ENCODE data around the gene CARMIL3.

CARMIL3 gene

DNA sequence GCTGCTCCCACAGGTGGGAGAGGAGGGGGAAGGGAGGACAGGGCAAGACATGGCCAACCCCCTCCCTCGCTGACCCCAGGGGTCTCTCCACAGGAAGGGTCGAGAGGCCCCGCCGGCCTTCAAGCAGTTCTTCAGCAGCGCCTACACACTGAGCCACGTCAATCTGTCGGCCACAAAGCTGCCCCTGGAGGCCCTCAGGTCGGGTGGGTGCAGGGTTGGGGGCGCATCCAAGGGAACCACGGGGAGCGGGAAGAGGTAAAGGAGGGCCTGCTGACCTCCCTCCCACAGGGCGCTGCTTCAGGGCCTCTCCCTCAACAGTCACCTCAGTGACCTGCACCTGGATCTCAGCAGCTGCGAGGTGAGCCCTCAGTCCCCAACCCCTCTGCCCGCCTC is 6.1 kb downstream of the CARMIL3 start:
- Histone ChIP-seq H4K20me1 (ENCODE audit: insufficient read depth) (no peaks in the 10 kb centered on the region), H3K27ac (no peak overlapping the region), H2AFZ (ENCODE audit: low read depth) (no peak overlapping the region), H3K4me3 (IDR thresholded peaks at IDR 0.05; ENCODE audit: insufficient read depth, low read depth, low read length) (no peak overlapping the region), H3K79me2 (ENCODE audit: insufficient read depth, low read depth) (no peaks in the 10 kb centered on the region), H3K9ac (no peak overlapping the region), H3K4me2 (no peak overlapping the region), H3K36me3 (ENCODE audit: insufficient read depth) (no peaks in the 10 kb centered on the region), H3K27me3 (ENCODE audit: insufficient read depth, low read depth) (peaks cover 16% of the 10 kb centered on the region; the same call in 1 of the 2 replicates), H3K4me1 (ENCODE audit: low read depth, poor library complexity, severe bottlenecking) (no peaks in the 10 kb centered on the region)
- TF ChIP-seq, protein P1, sequence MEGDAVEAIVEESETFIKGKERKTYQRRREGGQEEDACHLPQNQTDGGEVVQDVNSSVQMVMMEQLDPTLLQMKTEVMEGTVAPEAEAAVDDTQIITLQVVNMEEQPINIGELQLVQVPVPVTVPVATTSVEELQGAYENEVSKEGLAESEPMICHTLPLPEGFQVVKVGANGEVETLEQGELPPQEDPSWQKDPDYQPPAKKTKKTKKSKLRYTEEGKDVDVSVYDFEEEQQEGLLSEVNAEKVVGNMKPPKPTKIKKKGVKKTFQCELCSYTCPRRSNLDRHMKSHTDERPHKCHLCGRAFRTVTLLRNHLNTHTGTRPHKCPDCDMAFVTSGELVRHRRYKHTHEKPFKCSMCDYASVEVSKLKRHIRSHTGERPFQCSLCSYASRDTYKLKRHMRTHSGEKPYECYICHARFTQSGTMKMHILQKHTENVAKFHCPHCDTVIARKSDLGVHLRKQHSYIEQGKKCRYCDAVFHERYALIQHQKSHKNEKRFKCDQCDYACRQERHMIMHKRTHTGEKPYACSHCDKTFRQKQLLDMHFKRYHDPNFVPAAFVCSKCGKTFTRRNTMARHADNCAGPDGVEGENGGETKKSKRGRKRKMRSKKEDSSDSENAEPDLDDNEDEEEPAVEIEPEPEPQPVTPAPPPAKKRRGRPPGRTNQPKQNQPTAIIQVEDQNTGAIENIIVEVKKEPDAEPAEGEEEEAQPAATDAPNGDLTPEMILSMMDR (conservative IDR thresholded peaks at IDR 0.05; ENCODE audit: low read depth, low read length), result no peak

DNA sequence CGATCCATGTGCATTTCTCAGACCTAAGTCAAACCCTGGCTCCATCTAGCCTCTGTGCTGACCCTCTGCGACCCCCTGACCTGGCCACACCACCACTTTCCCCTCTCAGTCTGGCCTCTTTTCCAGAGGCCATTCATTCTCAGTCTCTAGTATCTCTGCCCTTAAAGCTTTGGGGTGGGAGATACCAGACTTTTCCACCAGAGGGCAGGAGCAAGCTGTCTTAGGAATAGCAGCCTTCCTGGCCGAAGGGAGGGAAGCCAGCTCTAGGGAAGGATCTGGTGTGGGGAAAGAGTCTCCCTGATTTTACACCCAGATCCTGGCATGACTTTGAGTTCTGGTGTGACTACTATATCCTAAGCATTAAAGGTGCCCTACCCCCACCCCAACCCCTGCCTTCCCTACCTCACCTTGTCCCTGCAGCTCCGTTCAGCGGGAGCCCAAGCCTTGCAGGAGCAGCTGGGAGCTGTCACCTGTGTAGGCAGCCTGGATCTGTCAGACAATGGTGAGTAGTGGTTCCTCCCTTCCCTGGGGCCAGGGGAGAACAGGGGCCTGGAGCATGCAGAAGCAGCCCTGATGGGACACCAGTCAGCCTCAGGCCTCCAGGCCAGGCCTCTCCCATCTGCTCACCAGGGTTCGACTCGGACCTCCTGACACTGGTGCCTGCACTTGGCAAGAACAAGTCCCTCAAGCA is 6.6 kb downstream of the CARMIL3 start:
- TF ChIP-seq, protein P1 (conservative IDR thresholded peaks at IDR 0.05; ENCODE audit: low read depth, low read length), result peak; percentile 73
- H3K9ac ChIP-seq, result no peak overlapping the region

DNA sequence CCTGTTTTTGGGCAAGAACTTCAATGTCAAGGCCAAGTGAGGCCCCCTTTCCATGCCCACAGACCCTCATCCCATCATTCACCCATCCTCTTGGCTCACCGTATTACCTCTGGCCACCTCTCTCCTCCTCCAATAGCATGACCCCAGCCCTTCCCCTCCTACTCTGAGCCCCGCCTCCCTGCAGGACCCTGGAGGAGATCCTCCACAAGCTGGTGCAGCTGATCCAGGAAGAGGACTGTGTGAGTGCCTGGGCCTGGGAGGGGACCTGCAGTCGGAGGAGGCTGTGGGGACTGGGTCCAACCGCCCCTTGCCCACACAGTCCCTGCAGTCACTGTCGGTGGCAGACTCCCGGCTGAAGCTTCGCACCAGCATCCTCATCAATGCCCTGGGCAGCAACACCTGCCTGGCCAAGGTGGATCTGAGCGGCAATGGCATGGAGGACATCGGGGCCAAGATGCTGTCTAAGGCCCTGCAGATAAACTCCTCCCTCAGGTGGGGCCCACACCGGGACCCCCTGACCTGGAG is 7.2 kb downstream of the CARMIL3 start:
- H3K27ac ChIP-seq, result no peak overlapping the region
- no peak overlapping the region for H2AFZ ChIP-seq (ENCODE audit: low read depth)
- peaks cover 12% of the 10 kb centered on the region; the same call in 1 of the 2 replicates for H3K27me3 ChIP-seq (ENCODE audit: insufficient read depth, low read depth)
- no peaks in the 10 kb centered on the region for H3K4me1 ChIP-seq (ENCODE audit: low read depth, poor library complexity, severe bottlenecking)
- no peaks in the 10 kb centered on the region for H3K79me2 ChIP-seq (ENCODE audit: insufficient read depth, low read depth)
- no peak overlapping the region for H3K4me2 ChIP-seq
- H3K36me3 ChIP-seq (ENCODE audit: insufficient read depth), result no peaks in the 10 kb centered on the region
- H3K9ac ChIP-seq, result no peak overlapping the region
- TF ChIP-seq, protein P1 (conservative IDR thresholded peaks at IDR 0.05; ENCODE audit: low read depth, low read length), result no peak
- H3K4me3 ChIP-seq (IDR thresholded peaks at IDR 0.05; ENCODE audit: insufficient read depth, low read depth, low read length), result no peak overlapping the region
- no peaks in the 10 kb centered on the region for H4K20me1 ChIP-seq (ENCODE audit: insufficient read depth)

More for the DNA sequence above, 6.6 kb downstream of the CARMIL3 start:
- Histone ChIP-seq H3K79me2 (ENCODE audit: insufficient read depth, low read depth) (no peaks in the 10 kb centered on the region), H3K36me3 (ENCODE audit: insufficient read depth) (no peaks in the 10 kb centered on the region), H3K27ac (no peak overlapping the region), H3K27me3 (ENCODE audit: insufficient read depth, low read depth) (peaks cover 15% of the 10 kb centered on the region; the same call in 1 of the 2 replicates), H4K20me1 (ENCODE audit: insufficient read depth) (no peaks in the 10 kb centered on the region), H3K4me2 (no peak overlapping the region), H2AFZ (ENCODE audit: low read depth) (no peak overlapping the region), H3K4me1 (ENCODE audit: low read depth, poor library complexity, severe bottlenecking) (no peaks in the 10 kb centered on the region), H3K4me3 (IDR thresholded peaks at IDR 0.05; ENCODE audit: insufficient read depth, low read depth, low read length) (no peak overlapping the region)

DNA sequence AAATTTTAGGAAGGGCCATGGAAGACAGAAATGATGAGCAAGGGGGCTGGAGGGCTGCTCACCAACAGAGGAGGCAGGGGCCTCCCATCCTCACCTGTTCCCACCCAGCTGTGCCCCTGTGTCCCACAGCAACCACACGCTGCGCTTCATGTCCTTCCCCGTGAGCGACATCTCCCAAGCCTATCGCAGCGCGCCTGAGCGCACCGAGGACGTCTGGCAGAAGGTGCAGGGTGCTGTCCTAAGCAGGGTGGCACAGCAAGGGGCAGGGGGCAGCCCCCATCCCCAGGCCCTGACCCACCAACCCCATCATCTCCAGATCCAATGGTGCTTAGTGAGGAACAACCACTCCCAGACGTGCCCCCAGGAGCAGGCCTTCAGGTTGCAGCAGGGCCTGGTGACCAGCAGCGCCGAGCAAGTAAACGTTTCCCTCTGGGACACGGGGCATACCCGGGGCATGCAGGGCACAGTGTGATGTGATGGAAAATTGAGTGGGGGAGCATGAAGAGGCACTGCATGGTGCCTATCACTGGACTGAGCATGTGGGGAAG is 8.1 kb downstream of the CARMIL3 start:
- H4K20me1 ChIP-seq (ENCODE audit: insufficient read depth), result no peaks in the 10 kb centered on the region
- no peaks in the 10 kb centered on the region for H3K36me3 ChIP-seq (ENCODE audit: insufficient read depth)
- H3K4me2 ChIP-seq, result no peak overlapping the region
- no peaks in the 10 kb centered on the region for H3K4me1 ChIP-seq (ENCODE audit: low read depth, poor library complexity, severe bottlenecking)
- no peak overlapping the region for H3K9ac ChIP-seq
- peaks cover 6% of the 10 kb centered on the region; the same call in 1 of the 2 replicates for H3K27me3 ChIP-seq (ENCODE audit: insufficient read depth, low read depth)
- H3K4me3 ChIP-seq (IDR thresholded peaks at IDR 0.05; ENCODE audit: insufficient read depth, low read depth, low read length), result no peak overlapping the region
- H3K27ac ChIP-seq, result no peak overlapping the region
- no peak overlapping the region for H2AFZ ChIP-seq (ENCODE audit: low read depth)
- TF ChIP-seq, protein P1 (conservative IDR thresholded peaks at IDR 0.05; ENCODE audit: low read depth, low read length), result no peak
- H3K79me2 ChIP-seq (ENCODE audit: insufficient read depth, low read depth), result no peaks in the 10 kb centered on the region

Measured in KMS-11 (cell line).